ENCODE results near the gene KIAA0319L.
"Not testable (repeated sequence)": the region's sequence is repeated elsewhere in the genome, so short reads cannot be mapped to it uniquely, and the experiment has no call there.

KIAA0319L gene

DNA sequence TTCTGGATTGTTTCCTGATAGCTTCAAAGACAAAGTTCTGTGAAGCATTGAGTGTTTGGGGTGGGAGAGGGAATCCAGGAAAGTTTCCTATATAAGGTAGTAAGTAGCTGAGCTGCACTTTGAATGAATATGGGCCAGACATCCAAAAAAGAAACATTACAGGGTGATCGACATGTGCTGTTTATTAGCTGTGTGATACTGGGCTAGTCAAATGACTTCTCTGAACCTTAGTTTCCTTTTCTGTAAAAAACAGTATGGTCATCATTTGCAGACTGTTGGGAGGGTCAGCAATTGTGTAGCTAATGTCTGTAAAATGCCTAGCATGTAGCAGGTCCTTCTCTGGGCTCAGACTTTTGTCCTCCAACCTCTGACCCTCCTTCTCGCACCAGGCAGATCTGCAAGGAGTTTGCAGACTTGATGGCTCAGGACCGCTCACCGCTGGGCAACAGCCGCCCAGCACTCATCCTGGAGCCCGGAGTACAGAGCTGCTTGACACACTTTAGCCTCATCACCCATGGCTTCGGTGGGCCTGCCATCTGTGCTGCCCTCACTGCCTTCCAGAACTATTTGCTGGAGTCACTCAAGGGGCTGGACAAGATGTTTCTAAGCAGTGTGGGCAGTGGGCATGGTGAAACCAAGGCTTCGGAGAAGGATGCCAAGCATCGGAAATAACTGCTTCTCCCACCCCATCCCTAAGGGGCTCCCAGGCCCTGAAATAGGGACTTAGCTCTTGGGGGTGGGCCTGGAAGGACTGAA lies 37.0 kb upstream of the KIAA0319L start:
- H3K4me1 ChIP-seq (ENCODE audit: control insufficient read depth, insufficient read depth, low read length) = no peaks in the 10 kb centered on the region
- H3K36me3 ChIP-seq (ENCODE audit: control insufficient read depth, insufficient read depth, low read length) = no peaks in the 10 kb centered on the region
- WGBS, 2 experiments = 93 to 95% methylated on average over 9 of the region's 9 CpGs
- no peaks in the 10 kb centered on the region for H3K27me3 ChIP-seq (ENCODE audit: control insufficient read depth, insufficient read depth, low read length, poor library complexity, severe bottlenecking)
- no peak overlapping the region for H3K4me3 ChIP-seq (ENCODE audit: insufficient read depth, low read depth, low read length)
- H3K27ac ChIP-seq (ENCODE audit: insufficient read depth, low read depth, low read length, poor library complexity, severe bottlenecking) = no peak overlapping the region
- H3K9me3 ChIP-seq (ENCODE audit: control insufficient read depth, low read length) = no peaks in the 10 kb centered on the region

- H3K36me3 ChIP-seq (ENCODE audit: control insufficient read depth, insufficient read depth, low read length) = no peaks in the 10 kb centered on the region
- WGBS, 2 experiments = 92% methylated on average over 8 of the region's 8 CpGs
- no peaks in the 10 kb centered on the region for H3K27me3 ChIP-seq (ENCODE audit: control insufficient read depth, insufficient read depth, low read length, poor library complexity, severe bottlenecking)
- H3K27ac ChIP-seq (ENCODE audit: insufficient read depth, low read depth, low read length, poor library complexity, severe bottlenecking) = no peak overlapping the region
- H3K4me1 ChIP-seq (ENCODE audit: control insufficient read depth, insufficient read depth, low read length) = no peaks in the 10 kb centered on the region
- H3K9me3 ChIP-seq (ENCODE audit: control insufficient read depth, low read length) = no peaks in the 10 kb centered on the region
- no peak overlapping the region for H3K4me3 ChIP-seq (ENCODE audit: insufficient read depth, low read depth, low read length)
These were observed 36.0 kb upstream of the KIAA0319L start for GRCh38 chr1:35592991-35593769.

DNA sequence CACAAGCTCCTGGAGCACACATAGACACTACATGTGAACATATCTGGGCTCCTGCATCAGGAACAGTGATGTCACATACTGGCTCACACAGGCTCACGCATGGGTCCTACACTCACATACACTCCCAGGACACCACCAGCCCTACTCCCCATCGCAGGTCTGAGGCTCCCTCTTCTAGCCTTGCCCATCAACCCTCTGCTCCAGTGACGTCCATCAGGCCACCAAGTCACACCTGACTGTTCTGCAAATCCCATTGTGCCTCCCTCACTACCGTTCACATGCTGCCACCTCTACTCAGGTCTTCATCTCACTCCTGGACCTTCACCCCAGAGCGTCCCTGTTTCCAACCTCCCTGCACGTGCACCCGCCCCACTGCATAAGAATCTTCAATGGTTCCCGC lies 34.0 kb upstream of the KIAA0319L start:
- H3K27ac ChIP-seq (ENCODE audit: insufficient read depth, low read depth, low read length, poor library complexity, severe bottlenecking) = no peak overlapping the region
- no peaks in the 10 kb centered on the region for H3K27me3 ChIP-seq (ENCODE audit: control insufficient read depth, insufficient read depth, low read length, poor library complexity, severe bottlenecking)
- no peak overlapping the region for H3K4me3 ChIP-seq (ENCODE audit: insufficient read depth, low read depth, low read length)
- no peaks in the 10 kb centered on the region for H3K4me1 ChIP-seq (ENCODE audit: control insufficient read depth, insufficient read depth, low read length)
- 90 to 93% methylated on average over 8 of the region's 8 CpGs for WGBS, 2 experiments
- H3K36me3 ChIP-seq (ENCODE audit: control insufficient read depth, insufficient read depth, low read length) = no peaks in the 10 kb centered on the region
- no peaks in the 10 kb centered on the region for H3K9me3 ChIP-seq (ENCODE audit: control insufficient read depth, low read length)

DNA sequence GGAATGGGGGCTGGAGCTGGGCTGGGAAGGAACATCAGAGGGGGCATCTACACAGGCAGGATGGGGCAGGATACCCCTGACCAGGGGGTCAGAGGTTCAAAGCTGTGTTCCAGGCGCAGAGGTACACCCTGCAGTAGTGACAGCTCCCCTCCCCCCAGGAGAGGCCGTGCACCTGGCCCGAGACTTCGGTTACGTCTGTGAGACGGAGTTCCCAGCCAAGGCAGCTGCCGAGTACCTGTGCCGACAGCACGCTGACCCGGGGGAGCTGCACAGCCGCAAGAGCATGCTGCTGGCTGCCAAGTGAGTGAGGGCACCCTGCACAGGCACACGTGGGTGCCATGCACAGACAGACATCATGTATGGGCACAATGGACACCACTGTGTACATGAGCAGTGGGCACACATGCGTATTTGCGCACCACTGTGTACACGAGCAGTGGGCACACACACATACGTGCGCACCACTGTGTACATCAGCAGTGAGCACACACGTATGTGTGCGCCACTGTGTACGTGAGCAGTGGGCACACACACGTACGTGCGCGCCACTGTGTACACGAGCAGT lies 33.4 kb upstream of the KIAA0319L start:
- H3K36me3 ChIP-seq (ENCODE audit: control insufficient read depth, insufficient read depth, low read length) = no peaks in the 10 kb centered on the region
- H3K4me3 ChIP-seq (ENCODE audit: insufficient read depth, low read depth, low read length) = no peak overlapping the region
- WGBS, 2 experiments = 94 to 96% methylated on average over 25 of the region's 25 CpGs
- H3K27me3 ChIP-seq (ENCODE audit: control insufficient read depth, insufficient read depth, low read length, poor library complexity, severe bottlenecking) = no peaks in the 10 kb centered on the region
- H3K9me3 ChIP-seq (ENCODE audit: control insufficient read depth, low read length) = no peaks in the 10 kb centered on the region
- H3K4me1 ChIP-seq (ENCODE audit: control insufficient read depth, insufficient read depth, low read length) = no peaks in the 10 kb centered on the region
- no peak overlapping the region for H3K27ac ChIP-seq (ENCODE audit: insufficient read depth, low read depth, low read length, poor library complexity, severe bottlenecking)

GRCh38 chr1:35589516-35590427 lies 32.6 kb upstream of the KIAA0319L start:
- Histone ChIP-seq H3K9me3 (ENCODE audit: control insufficient read depth, low read length) (no peaks in the 10 kb centered on the region), H3K27ac (ENCODE audit: insufficient read depth, low read depth, low read length, poor library complexity, severe bottlenecking) (no peak overlapping the region), H3K4me3 (ENCODE audit: insufficient read depth, low read depth, low read length) (no peak overlapping the region), H3K4me1 (ENCODE audit: control insufficient read depth, insufficient read depth, low read length) (no peaks in the 10 kb centered on the region), H3K27me3 (ENCODE audit: control insufficient read depth, insufficient read depth, low read length, poor library complexity, severe bottlenecking) (no peaks in the 10 kb centered on the region), H3K36me3 (ENCODE audit: control insufficient read depth, insufficient read depth, low read length) (no peaks in the 10 kb centered on the region)
- 92 to 95% methylated on average over 15 of the region's 15 CpGs for WGBS, 2 experiments

DNA sequence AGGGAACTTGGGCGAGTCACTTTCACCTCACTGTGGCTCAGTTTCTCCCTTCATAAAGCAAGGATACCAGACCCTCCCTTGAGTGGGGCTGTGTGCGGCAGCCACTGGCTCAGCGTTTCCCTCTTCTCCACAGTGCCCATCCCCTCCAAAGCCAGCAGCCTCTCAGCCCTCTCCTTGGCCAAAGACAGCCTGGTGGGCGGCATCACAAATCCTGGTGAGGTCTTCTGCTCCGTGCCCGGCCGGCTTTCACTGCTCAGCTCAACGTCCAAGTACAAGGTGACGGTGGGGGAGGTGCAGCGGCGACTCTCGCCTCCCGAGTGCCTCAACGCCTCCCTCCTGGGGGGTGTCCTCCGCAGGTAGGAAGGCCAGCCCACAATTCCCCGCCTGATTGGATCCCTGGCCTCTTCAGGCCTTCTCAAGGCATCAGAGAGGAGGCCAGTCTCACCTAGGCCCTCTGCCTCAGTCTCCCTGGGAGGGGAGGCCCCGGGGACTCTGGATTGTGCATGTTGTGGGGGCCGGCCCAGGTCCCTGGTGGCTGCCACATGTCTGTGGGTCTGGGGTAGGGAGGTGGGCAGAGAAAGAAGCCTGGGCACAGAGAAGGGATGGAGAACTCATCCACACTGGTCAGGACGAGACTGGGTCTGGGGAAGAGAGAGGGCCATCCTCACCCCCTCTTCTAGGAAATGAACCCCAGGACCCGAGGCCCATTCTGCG lies 31.2 kb upstream of the KIAA0319L start:
- Histone ChIP-seq H3K9me3 (ENCODE audit: control insufficient read depth, low read length) (no peaks in the 10 kb centered on the region), H3K36me3 (ENCODE audit: control insufficient read depth, insufficient read depth, low read length) (no peaks in the 10 kb centered on the region), H3K27me3 (ENCODE audit: control insufficient read depth, insufficient read depth, low read length, poor library complexity, severe bottlenecking) (no peaks in the 10 kb centered on the region), H3K27ac (ENCODE audit: insufficient read depth, low read depth, low read length, poor library complexity, severe bottlenecking) (no peak overlapping the region), H3K4me3 (ENCODE audit: insufficient read depth, low read depth, low read length) (no peak overlapping the region), H3K4me1 (ENCODE audit: control insufficient read depth, insufficient read depth, low read length) (no peaks in the 10 kb centered on the region)
- WGBS, 2 experiments = 79 to 81% methylated on average over 21 of the region's 21 CpGs

DNA sequence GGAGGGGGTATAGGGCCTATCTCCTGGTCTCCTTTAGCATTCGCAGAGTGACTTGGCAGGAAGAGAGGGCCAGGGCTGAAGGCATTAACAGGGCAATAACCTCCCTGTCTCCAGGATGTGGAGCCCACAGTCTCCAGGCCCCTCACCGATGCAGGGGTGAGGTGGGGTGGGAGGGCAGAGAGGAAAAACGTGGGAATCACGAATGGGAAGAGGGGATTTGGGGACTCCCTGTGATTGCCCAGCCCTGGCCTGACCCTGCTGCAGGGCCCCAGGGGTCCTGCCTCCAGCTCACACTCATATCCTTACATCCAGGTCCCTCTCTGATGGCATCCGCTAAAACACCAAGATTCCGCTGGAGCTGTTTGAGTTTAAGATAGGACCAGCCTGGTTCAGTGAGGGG lies 30.5 kb upstream of the KIAA0319L start:
- WGBS, 2 experiments = 77 to 80% methylated on average over 6 of the region's 6 CpGs
- H3K27ac ChIP-seq (ENCODE audit: insufficient read depth, low read depth, low read length, poor library complexity, severe bottlenecking) = no peak overlapping the region
- H3K4me1 ChIP-seq (ENCODE audit: control insufficient read depth, insufficient read depth, low read length) = no peaks in the 10 kb centered on the region
- no peaks in the 10 kb centered on the region for H3K36me3 ChIP-seq (ENCODE audit: control insufficient read depth, insufficient read depth, low read length)
- no peaks in the 10 kb centered on the region for H3K27me3 ChIP-seq (ENCODE audit: control insufficient read depth, insufficient read depth, low read length, poor library complexity, severe bottlenecking)
- no peaks in the 10 kb centered on the region for H3K9me3 ChIP-seq (ENCODE audit: control insufficient read depth, low read length)
- H3K4me3 ChIP-seq (ENCODE audit: insufficient read depth, low read depth, low read length) = no peak overlapping the region

GRCh38 chr1:35586808-35587207 lies 29.6 kb upstream of the KIAA0319L start:
- WGBS, 2 experiments = 85 to 93% methylated on average over 7 of the region's 7 CpGs
- Histone ChIP-seq H3K4me3 (ENCODE audit: insufficient read depth, low read depth, low read length) (no peak overlapping the region), H3K9me3 (ENCODE audit: control insufficient read depth, low read length) (no peaks in the 10 kb centered on the region), H3K36me3 (ENCODE audit: control insufficient read depth, insufficient read depth, low read length) (no peaks in the 10 kb centered on the region), H3K27ac (ENCODE audit: insufficient read depth, low read depth, low read length, poor library complexity, severe bottlenecking) (no peak overlapping the region), H3K27me3 (ENCODE audit: control insufficient read depth, insufficient read depth, low read length, poor library complexity, severe bottlenecking) (no peaks in the 10 kb centered on the region), H3K4me1 (ENCODE audit: control insufficient read depth, insufficient read depth, low read length) (no peaks in the 10 kb centered on the region)

GRCh38 chr1:35585805-35586204 lies 28.6 kb upstream of the KIAA0319L start:
- H3K9me3 ChIP-seq (ENCODE audit: control insufficient read depth, low read length); H3K4me3 ChIP-seq (ENCODE audit: insufficient read depth, low read depth, low read length); H3K36me3 ChIP-seq (ENCODE audit: control insufficient read depth, insufficient read depth, low read length); H3K4me1 ChIP-seq (ENCODE audit: control insufficient read depth, insufficient read depth, low read length); H3K27ac ChIP-seq (ENCODE audit: insufficient read depth, low read depth, low read length, poor library complexity, severe bottlenecking); H3K27me3 ChIP-seq (ENCODE audit: control insufficient read depth, insufficient read depth, low read length, poor library complexity, severe bottlenecking): not testable (repeated sequence)
- WGBS, 2 experiments = 83 to 94% methylated on average over 1 of the region's 1 CpG
